Measurements from ENCODE around the gene WWOX.

GRCh38 chr16:78729687-78730086, 630.2 kb downstream of the WWOX start:
- no peak for TF ChIP-seq CTCF (IDR thresholded peaks at IDR 0.05)
- no peak for TF ChIP-seq POLR2A (IDR thresholded peaks at IDR 0.05)

Measured in right lobe of liver (tissue), 4 donors.